A549 (cell line): ENCODE measurements around the gene CIT. TPM values are rescaled to one million over a fixed set of nuclear protein-coding genes. Genes with fewer than 3 reads are reported as not detected.

Experiments
- ATAC-seq, 2 experiments: fragments of 200-7000 bp in 1 of 2; fragments of >200 bp in 1 of 2; cut with Nextera tagmentation in 1 of 2; cut with Tn5 transposase in 1 of 2; 3 replicates each; pipeline versions ENCODE4 v1.8.0 to v1.9.1; 2018 to 2020; ENCODE audit warnings: mild to moderate bottlenecking in 1 of 2, moderate library complexity in 1 of 2
- CTCF ChIA-PET: fragments of 300-600 bp; sonication (Branson Sonifier 250); formaldehyde crosslinking; extraction: SDS; loops from one replicate; lab custom pipeline; 2021; ENCODE audit warnings: antibody characterized with exemption, inconsistent platforms; lab: Yijun Ruan, JAX
- POLR2A ChIA-PET: fragments of 350-600 bp; formaldehyde crosslinking; extraction: SDS; loops from one replicate; lab custom pipeline; 2021; ENCODE audit warnings: antibody characterized with exemption, inconsistent platforms; lab: Yijun Ruan, JAX
- DNase-seq, 2 experiments: peaks; one replicate each; pipeline versions ENCODE4 v3.0.0 to v3.0.0-alpha.2; 2011 to 2016; ENCODE audit warnings: low read depth in 1 of 2, low spot score in 1 of 2
- FAIRE-seq: peaks from 2 replicates; lab custom pipeline; 2011; peaks lifted over from hg19 to GRCh38; lab: Jason Lieb, UNC
- H3K27ac ChIP-seq, 2 experiments: fragments of >200 bp; sonication (Bioruptor Twin); formaldehyde crosslinking; 3 replicates each; pipeline ENCODE4 v1.5.1; 2016 to 2017
- H3K4me1 ChIP-seq: fragments of >200 bp; sonication (Bioruptor Twin); formaldehyde crosslinking; 3 replicates; pipeline ENCODE4 v1.6.1; 2016
- H3K4me2 ChIP-seq: fragments of >200 bp; sonication (Bioruptor Twin); formaldehyde crosslinking; 3 replicates; pipeline ENCODE4 v1.6.1; 2016
- H3K4me3 ChIP-seq: fragments of >200 bp; sonication (Bioruptor Twin); formaldehyde crosslinking; 3 replicates; pipeline ENCODE4 v1.5.1; 2016
- H3K9me3 ChIP-seq: fragments of >200 bp; sonication (Bioruptor Twin); formaldehyde crosslinking; 3 replicates; pipeline ENCODE4 v1.6.1; 2016
- CBX2 ChIP-seq: fragments of 200-600 bp; sonication (generic); IDR thresholded peaks from 2 replicates; pipeline ENCODE4 v1.6.1; 2016; ENCODE audit warnings: low read depth, mild to moderate bottlenecking, borderline replicate concordance
- CBX8 ChIP-seq: fragments of 200-600 bp; sonication (generic); IDR thresholded peaks from 2 replicates; pipeline ENCODE4 v1.6.1; 2016
- CEBPB ChIP-seq, 2 experiments: fragments of >200 bp in 1 of 2; sonication (Bioruptor Twin) in 1 of 2; formaldehyde crosslinking in 1 of 2; IDR thresholded peaks; 2 replicates each; pipeline ENCODE4 v1.6.1; 2012 to 2016
- CTCF ChIP-seq: fragments of >200 bp; sonication (Bioruptor Twin); formaldehyde crosslinking; IDR thresholded peaks from 3 replicates; pipeline ENCODE4 v1.5.1; 2016
- EP300 ChIP-seq, 2 experiments: fragments of >200 bp; sonication (Bioruptor Twin); formaldehyde crosslinking; IDR thresholded peaks; 2 replicates in 1 of 2; 3 replicates in 1 of 2; pipeline ENCODE4 v1.6.1; 2016 to 2017
- ESRRA ChIP-seq: fragments of 150-350 bp; IDR thresholded peaks from 2 replicates; pipeline ENCODE4 v1.6.1; 2014; ENCODE audit warnings: mild to moderate bottlenecking, low read length, borderline replicate concordance
- FOXS1 ChIP-seq: fragments of 250-450 bp; sonication (Bioruptor Pico); IDR thresholded peaks from 2 replicates; pipeline ENCODE4 v1.5.0; 2020; ENCODE audit warnings: mild to moderate bottlenecking, moderate library complexity
- GATA3 ChIP-seq: IDR thresholded peaks from 2 replicates; pipeline ENCODE4 v1.6.1; 2012; ENCODE audit warnings: borderline replicate concordance
- MAZ ChIP-seq: fragments of 150-350 bp; IDR thresholded peaks from 2 replicates; pipeline ENCODE4 v1.6.1; 2014; ENCODE audit warnings: antibody characterized with exemption, low read depth, low read length, borderline replicate concordance
- MYC ChIP-seq: IDR thresholded peaks from 2 replicates; pipeline ENCODE4 v1.6.1; 2012; ENCODE audit warnings: mild to moderate bottlenecking, inconsistent platforms, low read length, improper control_type of control experiment, borderline replicate concordance
- NFE2L2 ChIP-seq: fragments of 150-350 bp; conservative IDR thresholded peaks from 2 replicates; pipeline ENCODE4 v1.6.1; 2014; ENCODE audit warnings: low read length
- NPAS2 ChIP-seq: fragments of 250-450 bp; sonication (Bioruptor Pico); IDR thresholded peaks from 2 replicates; pipeline ENCODE4 v1.8.0; 2022; ENCODE audit warnings: mild to moderate bottlenecking, moderate library complexity, borderline replicate concordance
- NR3C1 ChIP-seq: fragments of >200 bp; sonication (Bioruptor Twin); formaldehyde crosslinking; IDR thresholded peaks from 3 replicates; pipeline ENCODE4 v1.6.1; 2017
- PHF8 ChIP-seq: fragments of 200-600 bp; sonication (generic); IDR thresholded peaks from 2 replicates; pipeline ENCODE4 v1.6.1; 2016; ENCODE audit warnings: low read depth, mild to moderate bottlenecking, antibody characterized with exemption, moderate library complexity, borderline replicate concordance
- RAD21 ChIP-seq, 2 experiments: fragments of >200 bp in 1 of 2; sonication (Bioruptor Twin) in 1 of 2; formaldehyde crosslinking in 1 of 2; IDR thresholded peaks in 1 of 2; conservative IDR thresholded peaks in 1 of 2; 2 replicates in 1 of 2; 3 replicates in 1 of 2; pipeline ENCODE4 v1.6.1; 2012 to 2018; ENCODE audit warnings: inconsistent platforms in 1 of 2
- RARB ChIP-seq: fragments of 250-450 bp; sonication (Bioruptor Pico); IDR thresholded peaks from 2 replicates; pipeline ENCODE4 v1.8.0; 2021; ENCODE audit warnings: mild to moderate bottlenecking, moderate library complexity
- REST ChIP-seq: fragments of 200-600 bp; sonication (generic); IDR thresholded peaks from 2 replicates; pipeline ENCODE4 v1.6.1; 2016; ENCODE audit warnings: antibody characterized with exemption, mild to moderate bottlenecking, moderate library complexity
- RFX5 ChIP-seq: fragments of 450-650 bp; IDR thresholded peaks from 2 replicates; pipeline ENCODE4 v1.7.1; 2014; ENCODE audit warnings: antibody characterized with exemption, mild to moderate bottlenecking, moderate library complexity
- USF2 ChIP-seq: fragments of 450-650 bp; IDR thresholded peaks from 2 replicates; pipeline ENCODE4 v1.6.1; 2014; ENCODE audit warnings: antibody characterized with exemption
- ZC3H11A ChIP-seq: fragments of 450-650 bp; IDR thresholded peaks from 2 replicates; pipeline ENCODE4 v1.6.1; 2014; ENCODE audit warnings: antibody characterized with exemption, mild to moderate bottlenecking
- ZNF302 ChIP-seq: fragments of 250-450 bp; sonication (Bioruptor Pico); IDR thresholded peaks from 2 replicates; pipeline ENCODE4 v1.9.0; 2021; ENCODE audit warnings: inconsistent platforms, mild to moderate bottlenecking, moderate library complexity
- ZSCAN20 ChIP-seq: fragments of 250-450 bp; sonication (Bioruptor Pico); IDR thresholded peaks from 2 replicates; pipeline ENCODE4 v1.8.0; 2022; ENCODE audit warnings: mild to moderate bottlenecking, moderate library complexity
- WGBS: methylation state at CpG from one replicate; pipeline ENCODE4 v1.1.6; 2017; ENCODE audit errors: missing lambda C conversion rate; 5-methylcytosine and 5-hydroxymethylcytosine counted together
- polyA plus RNA-seq, 4 experiments: library from polyadenylated mRNA; depleted of rRNA in 3 of 4; stranded (reverse); fragments of >200 nt; fragmentation: RNase III in 1 of 4; extraction: RNeasy Plus Mini Kit Qiagen cat#74134 plus additional on column Dnase treatment in 1 of 4; gene quantifications; 2 replicates in 3 of 4; 3 replicates in 1 of 4; pipeline ENCODE4 v1.2.3, GENCODE V29; 2011 to 2017
- TF ChIP-seq, protein P1 (sequence below): IDR thresholded peaks from 2 replicates; pipeline ENCODE4 v1.6.1; 2012; ENCODE audit warnings: low read depth, borderline replicate concordance

Gene CIT
- polyA plus RNA-seq, 2 of the 4 experiments (the other 2 are of a cell fraction) = 12.5 to 25.4 TPM

GRCh38 chr12:119725523-119725922 is 151.6 kb downstream of the CIT start:
- H3K4me3 ChIP-seq = no peak overlapping the region
- no peak for TF ChIP-seq RARB (CRISPR knock-in tag)
- TF ChIP-seq USF2 = no peak
- TF ChIP-seq NR3C1 = no peak
- TF ChIP-seq, all 56 proteins: peak for 0
- WGBS = 86% methylated on average over 4 of the region's 4 CpGs
- H3K4me2 ChIP-seq = no peak overlapping the region
- no peak overlapping the region for H3K27ac ChIP-seq
- ChIA-PET CTCF (no interaction called here), POLR2A (no interaction called here)
- FAIRE-seq (no peak), DNase-seq (no peak), ATAC-seq (no peak)
- no peaks in the 10 kb centered on the region for H3K4me1 ChIP-seq
- H3K9me3 ChIP-seq = no peaks in the 10 kb centered on the region

DNA sequence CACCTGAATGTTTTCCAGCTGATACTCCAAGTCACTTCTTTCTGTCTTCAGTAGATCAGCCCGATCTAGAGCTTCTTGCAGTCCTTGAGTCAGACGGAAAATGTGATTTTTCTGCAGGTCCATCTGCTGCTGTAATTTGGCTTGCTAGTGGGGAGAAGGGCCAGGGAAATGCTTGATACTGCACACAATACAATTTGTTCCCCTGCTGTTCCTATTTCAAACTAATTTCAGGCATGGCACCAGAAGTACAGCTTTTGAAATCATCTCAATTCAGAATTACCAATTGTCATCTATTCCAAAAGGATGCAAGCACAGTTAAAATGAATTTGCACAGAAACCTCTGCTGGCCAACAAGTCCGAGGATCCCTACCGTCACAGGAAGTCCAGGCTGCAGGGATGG is 155.8 kb downstream of the CIT start:
- Histone ChIP-seq H3K27ac (no peak overlapping the region), H3K4me2 (no peak overlapping the region), H3K9me3 (no peaks in the 10 kb centered on the region), H3K4me1 (peaks cover 9% of the 10 kb centered on the region), H3K4me3 (no peak overlapping the region)
- ChIA-PET POLR2A (no interaction called here), CTCF (interaction anchor here (0.6 kb wide), 1 partner anchor 451 kb away, joined by 3 read pairs; no protein-coding TSS in a partner anchor)
- FAIRE-seq (no peak), DNase-seq (no peak), ATAC-seq (no peak)
- TF ChIP-seq ZNF302 (CRISPR knock-in tag) (no peak), PHF8 (no peak), CBX8 (no peak), ZC3H11A (no peak), MAZ (no peak), EP300 (IDR thresholded peaks at IDR 0.05) (no peak), NPAS2 (no peak), MYC (no peak), FOXS1 (CRISPR knock-in tag) (no peak), ESRRA (no peak), CBX2 (no peak), CEBPB (IDR thresholded peaks at IDR 0.05) (no peak), NFE2L2 (no peak), GATA3 (no peak), REST (no peak), RAD21 (conservative IDR thresholded peaks at IDR 0.05 in 1 of 2, IDR thresholded peaks at IDR 0.05 in 1 of 2) (no peak)
- TF ChIP-seq, protein P1, sequence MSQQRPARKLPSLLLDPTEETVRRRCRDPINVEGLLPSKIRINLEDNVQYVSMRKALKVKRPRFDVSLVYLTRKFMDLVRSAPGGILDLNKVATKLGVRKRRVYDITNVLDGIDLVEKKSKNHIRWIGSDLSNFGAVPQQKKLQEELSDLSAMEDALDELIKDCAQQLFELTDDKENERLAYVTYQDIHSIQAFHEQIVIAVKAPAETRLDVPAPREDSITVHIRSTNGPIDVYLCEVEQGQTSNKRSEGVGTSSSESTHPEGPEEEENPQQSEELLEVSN = no peak
- WGBS = 91% methylated on average over 4 of the region's 4 CpGs

DNA sequence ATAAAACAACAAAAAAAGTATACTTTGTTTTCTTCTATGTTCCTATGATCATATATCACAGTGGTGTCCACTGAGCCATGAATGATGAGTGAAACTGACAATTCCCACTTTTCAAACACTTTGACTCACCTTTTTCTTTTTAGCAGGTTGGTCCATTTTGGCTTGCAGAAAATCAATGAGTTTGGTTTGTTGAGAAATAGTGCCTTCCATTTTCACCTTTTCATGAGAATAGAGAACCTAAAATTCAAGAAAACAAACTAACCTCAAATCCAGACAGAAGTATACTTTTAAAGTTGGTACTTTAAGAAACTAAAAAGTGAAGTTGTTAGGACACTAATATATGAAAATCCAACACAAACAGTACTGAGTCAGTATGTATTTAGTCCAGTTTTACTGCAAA is 156.8 kb downstream of the CIT start:
- no peak for ATAC-seq
- Histone ChIP-seq H3K27ac (no peak overlapping the region), H3K4me1 (peaks cover 15% of the 10 kb centered on the region), H3K4me2 (no peak overlapping the region), H3K4me3 (no peak overlapping the region), H3K9me3 (no peaks in the 10 kb centered on the region)
- TF ChIP-seq REST = no peak
- TF ChIP-seq RAD21 (conservative IDR thresholded peaks at IDR 0.05 in 1 of 2, IDR thresholded peaks at IDR 0.05 in 1 of 2) = no peak
- TF ChIP-seq ZSCAN20 (CRISPR knock-in tag) = no peak
- no peak for TF ChIP-seq MAZ
- no peak for TF ChIP-seq CTCF
- TF ChIP-seq RFX5 = no peak
- DNase-seq = no peak
- POLR2A ChIA-PET = no interaction called here
- CTCF ChIA-PET = no interaction called here
- no peak for FAIRE-seq
